ENCODE measurements around the gene TAF1B. TPM values are rescaled to one million over a fixed set of nuclear protein-coding genes. Genes with fewer than 3 reads are reported as not detected.

Gene TAF1B
- total RNA-seq, 1 donor, result 49.3 TPM

DNA sequence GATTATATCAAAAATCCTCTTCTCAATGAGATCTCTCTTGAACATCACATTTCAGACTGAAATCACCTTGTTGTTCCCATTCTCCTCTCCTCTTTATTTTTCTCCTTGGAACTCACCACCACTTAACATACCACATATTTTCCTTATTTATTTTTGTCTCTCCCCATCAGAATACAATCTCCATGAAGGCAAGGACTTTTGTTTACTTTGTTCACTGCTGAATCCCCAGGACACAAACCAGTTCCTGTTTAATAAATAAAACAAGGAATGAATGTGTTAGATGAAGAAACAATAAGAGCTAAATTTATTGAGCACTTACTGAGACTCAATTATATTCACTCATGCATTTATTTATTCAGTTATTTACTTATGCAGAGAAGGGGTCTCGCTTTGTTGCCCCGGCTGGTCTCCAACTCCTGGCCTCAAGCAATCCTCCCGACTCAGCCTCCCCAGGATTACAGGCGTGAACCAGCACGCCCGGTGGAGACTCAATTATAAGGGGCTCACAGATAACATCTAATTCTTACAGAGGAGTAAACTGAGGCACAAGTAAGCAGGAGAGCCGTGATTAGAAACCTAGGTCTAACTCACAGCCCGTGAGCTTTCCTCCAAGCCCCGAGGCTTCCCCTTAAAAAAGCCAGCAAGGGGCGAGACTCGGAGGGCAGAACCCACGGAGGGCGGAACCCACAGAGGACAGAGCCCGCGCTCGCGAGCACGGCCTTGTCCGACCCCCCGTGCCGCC lies 616 bp upstream of the TAF1B start:
- no peak for TF ChIP-seq CTCF (IDR thresholded peaks at IDR 0.05; ENCODE audit: insufficient read depth, low read length)
- H3K4me3 ChIP-seq (ENCODE audit: low read depth, low read length), result peak overlapping the region; percentile 79
- no peak for DNase-seq (ENCODE audit: low read depth)

DNA sequence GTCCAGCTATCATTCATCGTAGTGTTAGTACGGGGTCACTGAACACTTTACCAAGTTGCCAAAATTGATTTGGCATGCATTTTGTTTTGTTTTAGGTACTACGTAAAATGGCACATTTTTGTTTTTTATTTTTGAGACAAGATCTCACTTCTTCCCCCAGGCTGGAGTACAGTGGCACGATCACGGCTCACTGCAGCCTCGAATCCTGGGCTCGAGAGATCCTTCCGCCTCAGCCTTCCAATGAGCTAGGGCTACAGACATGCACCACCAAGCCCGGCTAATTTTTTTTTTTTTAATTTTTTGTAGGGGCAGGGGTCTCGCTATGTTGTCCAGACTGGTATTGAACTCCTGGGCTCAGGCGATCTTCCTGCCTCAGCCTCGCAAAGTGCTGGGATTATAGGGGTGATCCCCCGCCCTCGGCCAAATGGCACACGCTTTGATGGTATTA lies 786 bp downstream of the TAF1B start:
- peak; percentile 53 for DNase-seq (ENCODE audit: low read depth)
- TF ChIP-seq CTCF (IDR thresholded peaks at IDR 0.05; ENCODE audit: insufficient read depth, low read length), result no peak

GRCh38 chr2:9844576-9844975 lies 1.3 kb downstream of the TAF1B start:
- DNase-seq (ENCODE audit: low read depth), result peak; percentile 37
- no peak for TF ChIP-seq CTCF (IDR thresholded peaks at IDR 0.05; ENCODE audit: insufficient read depth, low read length)
- peak overlapping the region; percentile 79 for H3K4me3 ChIP-seq (ENCODE audit: low read depth, low read length)

More for the DNA sequence above, 786 bp downstream of the TAF1B start:
- peak overlapping the region; percentile 79 for H3K4me3 ChIP-seq (ENCODE audit: low read depth, low read length)

DNA sequence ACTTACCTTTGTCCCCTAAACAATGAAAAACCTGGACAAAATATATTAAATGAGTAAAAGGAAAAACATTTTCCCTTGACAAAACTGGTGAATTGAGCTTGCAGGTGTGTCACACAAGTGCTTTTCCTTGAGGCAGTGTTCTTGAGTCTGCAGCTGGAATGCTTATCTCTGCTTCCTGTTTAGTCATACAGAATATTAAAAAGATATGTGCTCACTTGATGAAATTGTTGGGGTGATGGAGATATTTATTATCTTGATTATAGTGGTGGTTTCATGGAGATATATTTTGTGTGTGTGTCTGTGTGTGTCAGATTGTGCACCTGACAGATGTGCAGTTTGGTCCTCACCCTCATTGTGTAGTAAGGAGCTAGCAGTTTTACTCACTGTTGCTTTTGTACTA lies 3.3 kb downstream of the TAF1B start:
- TF ChIP-seq CTCF (IDR thresholded peaks at IDR 0.05; ENCODE audit: insufficient read depth, low read length), result no peak
- DNase-seq (ENCODE audit: low read depth), result peak; percentile 56
- H3K4me3 ChIP-seq (ENCODE audit: low read depth, low read length), result no peak overlapping the region

GRCh38 chr2:9847140-9847539 lies 3.9 kb downstream of the TAF1B start:
- peak; percentile 64 for DNase-seq (ENCODE audit: low read depth)
- no peak overlapping the region for H3K4me3 ChIP-seq (ENCODE audit: low read depth, low read length)
- TF ChIP-seq CTCF (IDR thresholded peaks at IDR 0.05; ENCODE audit: insufficient read depth, low read length), result no peak

DNA sequence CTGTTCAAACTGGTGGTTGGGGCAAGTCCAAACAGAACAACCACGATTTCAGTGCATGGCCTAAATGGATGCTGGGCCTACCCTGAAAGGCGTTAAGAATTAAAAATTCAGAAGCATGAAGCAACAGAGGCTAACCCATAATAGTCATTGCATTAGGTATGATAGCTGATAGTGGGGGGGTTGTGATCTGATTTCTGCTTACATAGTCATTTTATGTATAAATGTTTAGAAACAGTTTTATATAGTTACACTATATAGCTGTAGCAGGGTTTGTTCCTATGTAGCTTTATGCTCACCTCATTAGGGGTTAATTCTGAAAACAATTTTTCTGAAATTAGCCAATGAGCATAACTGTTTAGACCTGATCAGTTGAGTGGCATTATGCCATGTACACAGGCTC lies 9.6 kb downstream of the TAF1B start:
- TF ChIP-seq CTCF (IDR thresholded peaks at IDR 0.05; ENCODE audit: insufficient read depth, low read length), result no peak

More for the DNA sequence above, 9.6 kb downstream of the TAF1B start:
- H3K4me3 ChIP-seq (ENCODE audit: low read depth, low read length), result no peak overlapping the region
- no peak for DNase-seq (ENCODE audit: low read depth)

All from fibroblast of the aortic adventitia (primary cell).